Activated CD8-positive, alpha-beta memory T cell treated with anti-CD3 and anti-CD28 coated beads, Interleukin-2, amount 50 U/mL, for 48 hours (primary cell): ENCODE measurements around the gene SNAP29.
"Not testable (repeated sequence)": the region's sequence is repeated elsewhere in the genome, so short reads cannot be mapped to it uniquely, and the experiment has no call there.

Experiments
- DNase-seq: peaks from one replicate; pipeline ENCODE4 v3.0.0-alpha.2; 2020

SNAP29 gene

DNA sequence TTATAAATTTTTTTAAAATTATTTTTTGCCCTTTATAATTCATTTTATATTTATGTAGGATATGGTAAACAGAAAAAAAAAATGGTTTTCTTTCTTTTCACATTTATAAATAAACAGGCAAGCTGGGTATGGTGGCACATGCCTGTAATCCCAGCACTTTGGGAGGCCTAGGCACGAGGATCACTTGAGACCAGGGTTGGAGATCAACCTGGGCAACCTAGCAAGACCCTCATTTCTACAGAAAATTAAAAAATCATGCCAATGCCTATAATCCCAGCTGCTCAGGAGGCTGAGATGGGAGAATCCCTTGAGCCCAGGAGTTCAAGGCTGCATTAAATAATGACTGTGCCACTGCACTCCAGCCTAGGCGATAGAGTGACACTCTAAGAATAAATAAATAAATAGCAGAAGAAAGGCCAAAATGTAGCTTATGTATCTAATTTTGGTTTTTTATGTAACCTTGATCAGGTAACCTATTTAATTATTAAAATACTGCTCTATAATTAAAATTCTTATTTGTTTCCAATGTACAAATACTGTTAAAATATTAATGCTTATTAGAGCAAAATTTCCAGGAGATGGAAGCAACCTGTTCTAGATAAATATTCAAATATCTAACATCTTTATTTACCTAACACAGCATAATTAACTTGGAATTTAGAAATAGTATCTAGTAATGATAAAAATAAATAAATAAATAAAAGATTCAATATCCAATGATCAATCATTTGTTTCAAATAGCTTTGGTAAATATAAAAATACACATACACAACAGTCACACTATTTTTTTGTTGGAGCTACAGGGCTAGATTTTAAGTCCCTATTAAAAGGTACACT, 21.6 kb upstream of the SNAP29 start:
- DNase-seq = no peak

DNA sequence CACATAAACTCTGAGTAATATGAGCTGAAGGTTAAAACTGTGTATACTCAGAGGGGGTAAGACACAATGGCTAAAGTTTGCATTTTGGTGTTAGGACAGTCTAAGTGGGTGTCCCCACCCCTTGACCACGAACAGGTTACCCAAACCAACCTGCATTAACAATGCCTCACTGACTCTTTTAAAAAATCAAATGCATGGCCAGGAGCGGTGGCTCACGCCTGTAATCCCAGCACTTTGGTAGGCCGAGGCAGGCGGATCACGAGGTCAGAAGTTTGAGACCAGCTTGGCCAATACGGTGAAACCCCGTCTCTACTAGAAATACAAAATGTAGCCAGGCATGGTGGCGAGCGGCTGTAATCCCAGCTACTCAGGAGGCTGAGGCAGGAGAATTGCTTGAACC, 19.5 kb upstream of the SNAP29 start:
- DNase-seq = not testable (repeated sequence)

DNA sequence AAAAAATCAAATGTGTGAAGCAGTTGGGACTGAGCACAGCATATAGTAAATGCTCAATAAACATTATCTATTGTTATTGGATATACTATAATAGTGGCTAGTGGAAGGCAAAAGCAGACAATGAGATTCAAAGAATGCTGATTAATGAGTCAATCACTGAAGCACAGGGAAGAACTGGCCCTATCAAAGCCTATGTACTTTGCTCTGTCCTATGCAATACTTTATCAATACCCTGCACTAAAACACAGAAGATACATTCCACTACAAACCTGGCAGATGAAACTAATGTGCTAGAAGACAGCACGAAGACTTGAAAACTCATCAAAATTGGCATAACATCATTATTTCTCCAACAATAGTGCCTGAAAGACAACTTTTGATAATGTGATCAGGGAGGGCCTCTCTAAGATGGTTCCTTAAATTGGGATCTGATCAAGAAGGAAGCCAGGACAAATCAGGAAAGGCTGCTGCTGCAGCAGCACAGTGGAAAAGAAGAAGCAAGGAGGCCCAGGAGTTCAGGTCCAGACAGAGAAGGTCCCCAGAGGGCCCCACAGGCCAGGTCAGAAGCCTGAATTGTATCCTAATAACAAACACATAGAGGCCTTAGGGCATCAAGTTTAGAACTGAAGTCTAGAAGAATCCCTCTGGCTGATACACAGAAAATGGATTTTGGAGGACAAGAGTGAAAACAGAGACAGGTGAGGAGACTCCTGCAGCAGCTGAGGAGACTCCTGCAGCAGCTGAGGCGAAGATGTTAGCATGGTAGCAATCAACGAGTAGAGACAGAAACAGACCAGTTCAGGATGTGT, 18.8 kb upstream of the SNAP29 start:
- DNase-seq = no peak

DNA sequence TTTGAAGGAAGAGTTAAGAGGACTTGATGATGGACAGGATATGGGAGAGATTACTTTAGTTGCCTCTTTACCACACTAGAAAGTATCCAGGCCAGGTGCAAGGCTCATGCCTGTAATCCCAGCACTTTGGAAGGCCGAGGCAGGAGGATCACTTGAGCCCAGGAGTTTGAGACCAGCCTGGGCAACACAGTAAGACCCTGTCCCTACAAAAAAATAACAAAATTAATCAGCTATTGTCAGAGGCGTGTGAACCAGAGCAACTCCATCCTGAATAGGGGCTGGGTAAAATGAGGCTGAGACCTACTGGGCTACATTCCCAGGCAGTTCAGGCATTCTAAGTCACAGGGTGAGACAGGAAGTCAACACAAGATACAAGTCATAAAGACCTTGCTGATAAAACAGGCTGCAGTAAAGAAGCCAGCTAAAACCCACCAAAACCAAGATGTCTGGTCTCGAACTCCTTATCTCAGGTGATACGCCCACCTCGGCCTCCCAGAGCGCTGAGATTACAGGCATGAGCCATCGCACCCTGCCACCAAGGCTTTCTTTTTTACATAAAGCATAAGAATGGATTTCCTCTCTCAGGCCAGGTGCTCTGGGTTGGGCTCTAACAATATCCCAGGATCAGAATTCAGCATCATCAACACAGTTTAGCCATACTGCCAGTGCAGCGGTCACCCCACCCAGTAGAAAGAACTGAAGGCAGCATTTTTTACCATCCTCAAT, 18.0 kb upstream of the SNAP29 start:
- peak; percentile 61 for DNase-seq

- no peak for DNase-seq
These were observed 15.3 kb upstream of the SNAP29 start for GRCh38 chr22:20843501-20843900.

- DNase-seq = peak; percentile 10
These were observed 14.5 kb upstream of the SNAP29 start for GRCh38 chr22:20844055-20845037.

DNA sequence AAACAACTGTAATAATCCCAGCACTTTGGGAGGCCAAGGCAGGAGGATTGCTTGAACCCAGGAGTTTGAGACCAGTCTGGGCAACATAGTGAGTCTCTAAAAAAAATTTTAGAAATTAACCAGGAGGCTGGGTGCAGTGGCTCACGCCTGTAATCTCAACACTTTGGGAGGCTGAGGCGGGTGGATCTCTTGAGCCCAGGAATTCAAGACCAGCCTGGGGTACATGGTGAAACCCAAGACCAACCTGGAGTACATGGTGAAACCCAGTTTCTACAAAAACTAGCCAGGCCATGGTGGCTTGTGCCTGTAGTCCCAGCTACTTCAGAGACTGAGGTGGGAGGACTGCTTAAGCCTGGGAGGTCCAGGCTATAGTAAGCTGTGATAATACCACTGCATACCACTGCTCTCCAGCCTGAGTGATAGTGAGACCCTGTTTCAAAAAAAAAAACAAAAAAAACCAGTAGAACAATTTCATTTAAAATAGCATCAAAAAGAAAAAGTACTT, 11.4 kb upstream of the SNAP29 start:
- no peak for DNase-seq

- DNase-seq = no peak
These were observed 6.7 kb upstream of the SNAP29 start for GRCh38 chr22:20852076-20852475.

DNA sequence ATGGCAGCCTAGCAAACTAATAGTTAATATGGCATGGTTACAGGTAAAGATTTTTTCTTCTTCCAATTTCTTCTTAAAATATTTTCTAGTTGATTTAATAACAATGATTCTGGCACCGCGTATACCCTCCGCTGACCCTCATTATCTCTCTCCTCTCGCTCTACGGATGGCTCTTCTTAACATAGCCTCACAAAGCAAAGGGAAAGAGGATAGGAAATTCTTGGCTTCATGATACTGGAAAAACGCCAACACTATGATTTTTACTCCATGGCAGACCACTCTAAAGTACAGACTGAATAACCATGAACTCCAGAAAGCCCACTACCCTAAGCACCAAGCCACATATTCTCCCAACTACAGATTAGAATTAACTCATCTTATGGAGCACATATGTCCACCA, 6.3 kb upstream of the SNAP29 start:
- DNase-seq = no peak

DNA sequence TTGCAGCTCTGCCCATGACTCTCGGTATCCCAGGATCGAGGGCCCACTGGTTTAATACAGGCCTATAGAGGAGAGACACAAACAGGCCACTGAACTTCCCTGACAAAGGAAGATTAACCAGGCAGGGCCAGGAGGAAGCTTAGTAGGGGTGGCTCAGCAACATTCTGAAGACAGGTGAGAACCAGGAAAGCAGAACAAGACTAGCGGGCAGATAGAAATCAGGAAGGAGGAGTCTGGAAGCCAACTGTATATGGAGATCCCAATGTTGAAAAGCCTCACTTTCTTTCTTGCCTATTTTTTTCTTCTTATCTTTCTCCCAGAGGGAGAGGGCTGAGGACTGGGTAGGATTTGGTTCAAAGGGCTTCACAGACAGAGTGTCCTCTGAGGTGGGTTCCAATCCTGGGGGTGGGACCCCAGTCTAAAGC, 5.6 kb upstream of the SNAP29 start:
- no peak for DNase-seq

GRCh38 chr22:20857247-20857643, 1.6 kb upstream of the SNAP29 start:
- no peak for DNase-seq

GRCh38 chr22:20857838-20858614, 781 bp upstream of the SNAP29 start:
- peak; percentile 90 for DNase-seq

- DNase-seq = no peak
These were observed 808 bp downstream of the SNAP29 start for GRCh38 chr22:20859615-20860014.

GRCh38 chr22:20862540-20862939, 3.7 kb downstream of the SNAP29 start:
- no peak for DNase-seq

DNA sequence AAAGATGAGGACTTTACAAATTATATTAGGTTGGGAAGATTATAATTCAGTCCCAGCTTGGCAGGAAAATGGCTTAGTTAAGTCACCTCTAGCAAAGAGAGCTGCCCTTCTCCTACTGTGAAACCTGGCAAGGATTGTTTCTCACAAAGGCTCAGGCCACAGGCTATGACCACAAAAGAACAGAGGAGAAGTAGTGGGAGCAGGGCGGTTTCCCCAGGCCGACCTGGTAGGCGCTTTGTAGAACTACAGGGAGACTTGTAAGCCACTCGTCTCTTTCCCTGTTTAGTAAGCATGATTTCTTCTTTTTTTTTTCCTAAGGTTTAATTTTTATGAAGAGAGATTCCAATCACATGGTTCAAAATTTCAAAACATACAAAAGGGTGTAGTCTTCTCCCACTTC, 4.6 kb downstream of the SNAP29 start:
- no peak for DNase-seq

GRCh38 chr22:20864186-20864908, 5.5 kb downstream of the SNAP29 start:
- DNase-seq = no peak

DNA sequence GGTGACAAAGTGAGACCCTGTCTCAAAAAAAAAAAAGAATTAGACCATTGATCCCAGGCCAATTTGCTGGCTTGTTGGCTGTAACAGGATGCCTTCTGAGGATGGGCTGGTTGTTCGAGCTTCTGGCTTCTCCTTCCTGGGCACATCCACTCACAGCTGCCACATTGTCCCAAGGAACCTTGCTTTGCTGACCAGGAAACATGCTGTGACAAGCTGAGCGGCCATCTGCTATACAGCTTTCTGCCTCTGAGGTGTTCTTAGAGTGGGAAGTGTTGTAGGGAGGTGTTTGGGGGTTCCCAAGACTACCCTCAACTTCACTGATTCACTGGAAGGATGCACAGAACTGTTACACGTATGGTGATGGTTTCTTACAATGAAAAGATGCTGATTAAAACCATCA, 6.5 kb downstream of the SNAP29 start:
- no peak for DNase-seq

DNA sequence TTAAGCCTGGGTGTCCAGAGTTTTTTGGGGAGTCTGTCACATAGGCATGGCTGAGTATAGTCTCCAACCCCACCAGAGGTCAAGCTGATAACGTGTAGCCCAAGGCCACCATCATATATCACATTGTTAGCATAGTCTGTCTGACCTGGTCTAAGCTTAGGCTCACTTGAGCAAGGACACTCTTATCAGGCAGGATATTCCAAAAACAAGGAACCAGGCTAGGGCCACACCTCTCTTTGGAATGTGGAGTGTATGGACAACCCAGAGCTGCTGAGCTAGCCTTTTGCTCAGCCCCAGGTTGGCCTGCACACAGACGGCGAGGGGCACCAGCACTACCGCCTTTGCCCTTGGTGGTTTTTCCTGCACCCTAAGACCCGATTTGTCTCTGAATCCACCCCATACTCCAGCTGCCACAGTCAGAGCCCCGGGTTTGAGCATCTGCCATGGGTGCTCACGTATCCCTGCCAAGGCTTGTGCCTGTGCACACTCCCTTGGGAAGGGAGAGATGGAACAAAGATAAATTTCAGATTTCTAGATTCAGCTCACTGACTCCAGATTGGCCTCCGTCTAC, 7.2 kb downstream of the SNAP29 start:
- no peak for DNase-seq

DNA sequence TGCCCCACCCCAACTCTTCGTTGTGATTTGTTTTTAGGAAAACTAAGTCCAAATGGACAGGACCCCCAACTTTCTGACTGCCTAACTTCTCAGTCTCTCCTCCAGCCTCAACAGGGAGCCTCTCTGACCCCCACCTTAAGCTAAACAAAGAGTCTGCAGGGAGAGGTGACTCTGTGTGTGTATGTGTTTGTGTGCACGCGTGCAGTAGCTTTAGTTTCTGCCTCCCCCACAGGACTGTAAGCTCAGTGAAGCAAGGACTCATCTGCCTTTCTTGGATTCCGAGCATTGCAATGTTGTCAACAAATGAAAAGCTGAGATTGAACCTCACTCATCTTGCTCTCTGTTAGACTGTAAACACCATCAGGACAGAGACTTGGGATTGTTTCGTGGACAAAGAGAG, 7.9 kb downstream of the SNAP29 start:
- DNase-seq = no peak
